HEK293 (cell line): ENCODE data around the gene NNMT.

Source experiments
- GFI1B ChIP-seq: fragments of 450-650 bp; formaldehyde crosslinking; IDR thresholded peaks from 2 replicates; pipeline ENCODE4 v1.5.1; 2016; ENCODE audit warnings: missing biosample characterization, missing genetic modification characterization
- KLF7 ChIP-seq: fragments of 450-650 bp; formaldehyde crosslinking; IDR thresholded peaks from 2 replicates; pipeline ENCODE4 v1.5.1; 2016; ENCODE audit warnings: missing biosample characterization, missing genetic modification characterization, borderline replicate concordance
- ZBTB20 ChIP-seq: fragments of 450-650 bp; formaldehyde crosslinking; IDR thresholded peaks from 2 replicates; pipeline ENCODE4 v1.5.1; 2016; ENCODE audit warnings: missing biosample characterization, missing genetic modification characterization
- ZBTB48 ChIP-seq: fragments of 450-650 bp; formaldehyde crosslinking; IDR thresholded peaks from 2 replicates; pipeline ENCODE4 v1.5.1; 2016; ENCODE audit warnings: missing biosample characterization, missing genetic modification characterization
- ZNF10 ChIP-seq: fragments of 450-650 bp; formaldehyde crosslinking; IDR thresholded peaks from 2 replicates; pipeline ENCODE4 v1.5.1; 2017; ENCODE audit warnings: missing biosample characterization, missing genetic modification characterization
- ZNF433 ChIP-seq: fragments of 450-650 bp; formaldehyde crosslinking; IDR thresholded peaks from 2 replicates; pipeline ENCODE4 v1.5.1; 2016; ENCODE audit warnings: missing biosample characterization, missing genetic modification characterization, low read depth
- ZNF785 ChIP-seq: fragments of 450-650 bp; formaldehyde crosslinking; IDR thresholded peaks from 2 replicates; pipeline ENCODE4 v1.5.1; 2016; ENCODE audit warnings: missing biosample characterization, missing genetic modification characterization
- TF ChIP-seq, protein P1 (sequence below): fragments of 450-650 bp; IDR thresholded peaks from 2 replicates; pipeline ENCODE4 v1.5.1; 2018; ENCODE audit warnings: missing biosample characterization, mild to moderate bottlenecking, missing genetic modification characterization
- TF ChIP-seq, protein P2 (sequence below): fragments of 450-650 bp; formaldehyde crosslinking; IDR thresholded peaks from 2 replicates; pipeline ENCODE4 v1.5.1; 2016; ENCODE audit warnings: missing biosample characterization, missing genetic modification characterization
- TF ChIP-seq, protein P3 (sequence below): fragments of 450-650 bp; formaldehyde crosslinking; IDR thresholded peaks from 2 replicates; pipeline ENCODE4 v1.5.1; 2016; ENCODE audit warnings: missing biosample characterization, missing genetic modification characterization
- TF ChIP-seq, protein P4 (sequence below): fragments of 450-650 bp; formaldehyde crosslinking; conservative IDR thresholded peaks from 2 replicates; pipeline ENCODE4 v1.5.1; 2016; ENCODE audit warnings: low read depth, missing biosample characterization, missing genetic modification characterization
- TF ChIP-seq, protein P5 (sequence below): fragments of 450-650 bp; formaldehyde crosslinking; IDR thresholded peaks from 2 replicates; pipeline ENCODE4 v1.5.1; 2016; ENCODE audit warnings: missing biosample characterization, missing genetic modification characterization

DNA sequence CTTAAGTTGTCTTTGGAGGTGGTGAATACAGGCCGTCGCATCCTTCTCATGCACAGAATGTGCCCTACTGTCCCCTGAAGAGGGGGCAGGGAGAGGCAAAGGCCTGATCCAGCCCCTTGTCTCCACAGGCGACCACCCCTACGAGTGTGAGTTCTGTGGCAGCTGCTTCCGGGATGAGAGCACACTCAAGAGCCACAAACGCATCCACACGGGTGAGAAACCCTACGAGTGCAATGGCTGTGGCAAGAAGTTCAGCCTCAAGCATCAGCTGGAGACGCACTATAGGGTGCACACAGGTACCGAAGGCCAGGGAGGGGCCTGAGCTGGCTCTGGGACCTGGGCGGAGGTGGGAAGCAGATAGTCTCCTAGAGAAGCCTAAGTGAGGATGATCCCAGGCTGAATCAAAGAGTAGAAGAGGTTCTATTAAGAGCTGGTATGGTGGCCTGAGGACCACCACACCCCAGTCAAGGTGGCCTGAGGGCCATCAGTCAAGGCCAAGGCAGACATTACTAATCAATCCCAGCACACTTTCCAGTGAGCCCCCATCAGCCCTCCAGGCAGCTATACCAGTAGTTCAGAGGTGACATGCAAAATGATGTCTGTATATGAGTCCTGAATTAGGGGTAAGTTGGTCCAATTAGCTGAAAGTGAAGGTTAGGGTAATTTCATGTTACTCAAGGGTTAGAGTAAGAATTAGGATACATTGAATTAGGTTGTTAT is 49.0 kb upstream of the NNMT start:
- TF ChIP-seq, protein P1, sequence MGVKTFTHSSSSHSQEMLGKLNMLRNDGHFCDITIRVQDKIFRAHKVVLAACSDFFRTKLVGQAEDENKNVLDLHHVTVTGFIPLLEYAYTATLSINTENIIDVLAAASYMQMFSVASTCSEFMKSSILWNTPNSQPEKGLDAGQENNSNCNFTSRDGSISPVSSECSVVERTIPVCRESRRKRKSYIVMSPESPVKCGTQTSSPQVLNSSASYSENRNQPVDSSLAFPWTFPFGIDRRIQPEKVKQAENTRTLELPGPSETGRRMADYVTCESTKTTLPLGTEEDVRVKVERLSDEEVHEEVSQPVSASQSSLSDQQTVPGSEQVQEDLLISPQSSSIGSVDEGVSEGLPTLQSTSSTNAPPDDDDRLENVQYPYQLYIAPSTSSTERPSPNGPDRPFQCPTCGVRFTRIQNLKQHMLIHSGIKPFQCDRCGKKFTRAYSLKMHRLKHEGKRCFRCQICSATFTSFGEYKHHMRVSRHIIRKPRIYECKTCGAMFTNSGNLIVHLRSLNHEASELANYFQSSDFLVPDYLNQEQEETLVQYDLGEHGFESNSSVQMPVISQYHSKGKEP (tag by site-specific recombination): no peak
- TF ChIP-seq ZBTB48 (tag by site-specific recombination): no peak
- no peak for TF ChIP-seq ZBTB20 (tag by site-specific recombination)
- TF ChIP-seq, protein P2, sequence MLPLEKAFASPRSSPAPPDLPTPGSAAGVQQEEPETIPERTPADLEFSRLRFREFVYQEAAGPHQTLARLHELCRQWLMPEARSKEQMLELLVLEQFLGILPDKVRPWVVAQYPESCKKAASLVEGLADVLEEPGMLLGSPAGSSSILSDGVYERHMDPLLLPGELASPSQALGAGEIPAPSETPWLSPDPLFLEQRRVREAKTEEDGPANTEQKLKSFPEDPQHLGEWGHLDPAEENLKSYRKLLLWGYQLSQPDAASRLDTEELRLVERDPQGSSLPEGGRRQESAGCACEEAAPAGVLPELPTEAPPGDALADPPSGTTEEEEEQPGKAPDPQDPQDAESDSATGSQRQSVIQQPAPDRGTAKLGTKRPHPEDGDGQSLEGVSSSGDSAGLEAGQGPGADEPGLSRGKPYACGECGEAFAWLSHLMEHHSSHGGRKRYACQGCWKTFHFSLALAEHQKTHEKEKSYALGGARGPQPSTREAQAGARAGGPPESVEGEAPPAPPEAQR: no peak
- TF ChIP-seq ZNF10 (tag by site-specific recombination): no peak
- TF ChIP-seq, protein P3, sequence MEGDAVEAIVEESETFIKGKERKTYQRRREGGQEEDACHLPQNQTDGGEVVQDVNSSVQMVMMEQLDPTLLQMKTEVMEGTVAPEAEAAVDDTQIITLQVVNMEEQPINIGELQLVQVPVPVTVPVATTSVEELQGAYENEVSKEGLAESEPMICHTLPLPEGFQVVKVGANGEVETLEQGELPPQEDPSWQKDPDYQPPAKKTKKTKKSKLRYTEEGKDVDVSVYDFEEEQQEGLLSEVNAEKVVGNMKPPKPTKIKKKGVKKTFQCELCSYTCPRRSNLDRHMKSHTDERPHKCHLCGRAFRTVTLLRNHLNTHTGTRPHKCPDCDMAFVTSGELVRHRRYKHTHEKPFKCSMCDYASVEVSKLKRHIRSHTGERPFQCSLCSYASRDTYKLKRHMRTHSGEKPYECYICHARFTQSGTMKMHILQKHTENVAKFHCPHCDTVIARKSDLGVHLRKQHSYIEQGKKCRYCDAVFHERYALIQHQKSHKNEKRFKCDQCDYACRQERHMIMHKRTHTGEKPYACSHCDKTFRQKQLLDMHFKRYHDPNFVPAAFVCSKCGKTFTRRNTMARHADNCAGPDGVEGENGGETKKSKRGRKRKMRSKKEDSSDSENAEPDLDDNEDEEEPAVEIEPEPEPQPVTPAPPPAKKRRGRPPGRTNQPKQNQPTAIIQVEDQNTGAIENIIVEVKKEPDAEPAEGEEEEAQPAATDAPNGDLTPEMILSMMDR (tag by site-specific recombination): no peak
- no peak for TF ChIP-seq GFI1B (tag by site-specific recombination)
- TF ChIP-seq, protein P4, sequence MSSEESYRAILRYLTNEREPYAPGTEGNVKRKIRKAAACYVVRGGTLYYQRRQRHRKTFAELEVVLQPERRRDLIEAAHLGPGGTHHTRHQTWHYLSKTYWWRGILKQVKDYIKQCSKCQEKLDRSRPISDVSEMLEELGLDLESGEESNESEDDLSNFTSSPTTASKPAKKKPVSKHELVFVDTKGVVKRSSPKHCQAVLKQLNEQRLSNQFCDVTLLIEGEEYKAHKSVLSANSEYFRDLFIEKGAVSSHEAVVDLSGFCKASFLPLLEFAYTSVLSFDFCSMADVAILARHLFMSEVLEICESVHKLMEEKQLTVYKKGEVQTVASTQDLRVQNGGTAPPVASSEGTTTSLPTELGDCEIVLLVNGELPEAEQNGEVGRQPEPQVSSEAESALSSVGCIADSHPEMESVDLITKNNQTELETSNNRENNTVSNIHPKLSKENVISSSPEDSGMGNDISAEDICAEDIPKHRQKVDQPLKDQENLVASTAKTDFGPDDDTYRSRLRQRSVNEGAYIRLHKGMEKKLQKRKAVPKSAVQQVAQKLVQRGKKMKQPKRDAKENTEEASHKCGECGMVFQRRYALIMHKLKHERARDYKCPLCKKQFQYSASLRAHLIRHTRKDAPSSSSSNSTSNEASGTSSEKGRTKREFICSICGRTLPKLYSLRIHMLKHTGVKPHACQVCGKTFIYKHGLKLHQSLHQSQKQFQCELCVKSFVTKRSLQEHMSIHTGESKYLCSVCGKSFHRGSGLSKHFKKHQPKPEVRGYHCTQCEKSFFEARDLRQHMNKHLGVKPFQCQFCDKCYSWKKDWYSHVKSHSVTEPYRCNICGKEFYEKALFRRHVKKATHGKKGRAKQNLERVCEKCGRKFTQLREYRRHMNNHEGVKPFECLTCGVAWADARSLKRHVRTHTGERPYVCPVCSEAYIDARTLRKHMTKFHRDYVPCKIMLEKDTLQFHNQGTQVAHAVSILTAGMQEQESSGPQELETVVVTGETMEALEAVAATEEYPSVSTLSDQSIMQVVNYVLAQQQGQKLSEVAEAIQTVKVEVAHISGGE (tag by site-specific recombination): no peak
- TF ChIP-seq, protein P5, sequence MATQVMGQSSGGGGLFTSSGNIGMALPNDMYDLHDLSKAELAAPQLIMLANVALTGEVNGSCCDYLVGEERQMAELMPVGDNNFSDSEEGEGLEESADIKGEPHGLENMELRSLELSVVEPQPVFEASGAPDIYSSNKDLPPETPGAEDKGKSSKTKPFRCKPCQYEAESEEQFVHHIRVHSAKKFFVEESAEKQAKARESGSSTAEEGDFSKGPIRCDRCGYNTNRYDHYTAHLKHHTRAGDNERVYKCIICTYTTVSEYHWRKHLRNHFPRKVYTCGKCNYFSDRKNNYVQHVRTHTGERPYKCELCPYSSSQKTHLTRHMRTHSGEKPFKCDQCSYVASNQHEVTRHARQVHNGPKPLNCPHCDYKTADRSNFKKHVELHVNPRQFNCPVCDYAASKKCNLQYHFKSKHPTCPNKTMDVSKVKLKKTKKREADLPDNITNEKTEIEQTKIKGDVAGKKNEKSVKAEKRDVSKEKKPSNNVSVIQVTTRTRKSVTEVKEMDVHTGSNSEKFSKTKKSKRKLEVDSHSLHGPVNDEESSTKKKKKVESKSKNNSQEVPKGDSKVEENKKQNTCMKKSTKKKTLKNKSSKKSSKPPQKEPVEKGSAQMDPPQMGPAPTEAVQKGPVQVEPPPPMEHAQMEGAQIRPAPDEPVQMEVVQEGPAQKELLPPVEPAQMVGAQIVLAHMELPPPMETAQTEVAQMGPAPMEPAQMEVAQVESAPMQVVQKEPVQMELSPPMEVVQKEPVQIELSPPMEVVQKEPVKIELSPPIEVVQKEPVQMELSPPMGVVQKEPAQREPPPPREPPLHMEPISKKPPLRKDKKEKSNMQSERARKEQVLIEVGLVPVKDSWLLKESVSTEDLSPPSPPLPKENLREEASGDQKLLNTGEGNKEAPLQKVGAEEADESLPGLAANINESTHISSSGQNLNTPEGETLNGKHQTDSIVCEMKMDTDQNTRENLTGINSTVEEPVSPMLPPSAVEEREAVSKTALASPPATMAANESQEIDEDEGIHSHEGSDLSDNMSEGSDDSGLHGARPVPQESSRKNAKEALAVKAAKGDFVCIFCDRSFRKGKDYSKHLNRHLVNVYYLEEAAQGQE (tag by site-specific recombination): no peak
- TF ChIP-seq ZNF785 (tag by site-specific recombination): no peak
- no peak for TF ChIP-seq KLF7
- no peak for TF ChIP-seq ZNF433 (tag by site-specific recombination)
